Measurements from ENCODE around the gene CLCA1.

Gene CLCA1

GRCh38 chr1:86464819-86465218, 3.9 kb upstream of the CLCA1 start:
- DNase-seq: no peak

- no peak for DNase-seq
Observed at GRCh38 chr1:86466109-86466844, 2.5 kb upstream of the CLCA1 start.

- DNase-seq: no peak
Observed at GRCh38 chr1:86466986-86467385, 1.7 kb upstream of the CLCA1 start.

- DNase-seq: no peak
Observed at GRCh38 chr1:86470859-86471258, 2.1 kb downstream of the CLCA1 start.

- DNase-seq: no peak
Observed at GRCh38 chr1:86471291-86471690, 2.6 kb downstream of the CLCA1 start.

GRCh38 chr1:86472152-86472551, 3.4 kb downstream of the CLCA1 start:
- no peak for DNase-seq

GRCh38 chr1:86472767-86473166, 4.0 kb downstream of the CLCA1 start:
- DNase-seq: no peak

- DNase-seq: no peak
Observed at GRCh38 chr1:86477256-86477655, 8.5 kb downstream of the CLCA1 start.

- DNase-seq: no peak
Observed at GRCh38 chr1:86477682-86478081, 9.0 kb downstream of the CLCA1 start.

GRCh38 chr1:86478416-86479156, 9.9 kb downstream of the CLCA1 start:
- DNase-seq: no peak

GRCh38 chr1:86481966-86482365, 13.2 kb downstream of the CLCA1 start:
- DNase-seq: no peak

- no peak for DNase-seq
Observed at GRCh38 chr1:86487131-86487810, 18.5 kb downstream of the CLCA1 start.

GRCh38 chr1:86487811-86488141, 19.0 kb downstream of the CLCA1 start:
- no peak for DNase-seq

GRCh38 chr1:86489242-86489878, 20.6 kb downstream of the CLCA1 start:
- DNase-seq: no peak

GRCh38 chr1:86491171-86491950, 22.6 kb downstream of the CLCA1 start:
- DNase-seq: no peak

GRCh38 chr1:86498281-86498680, 29.6 kb downstream of the CLCA1 start:
- DNase-seq: no peak

- DNase-seq: no peak
Observed at GRCh38 chr1:86499987-86500593, 31.4 kb downstream of the CLCA1 start.

GRCh38 chr1:86500714-86501113, 32.0 kb downstream of the CLCA1 start:
- no peak for DNase-seq

GRCh38 chr1:86502125-86502646, 33.5 kb downstream of the CLCA1 start:
- peak; percentile 15 for DNase-seq

- no peak for DNase-seq
Observed at GRCh38 chr1:86502721-86503405, 34.1 kb downstream of the CLCA1 start.

- DNase-seq: no peak
Observed at GRCh38 chr1:86503406-86504136, 34.8 kb downstream of the CLCA1 start.
